CD8-positive, alpha-beta memory T cell (primary cell): ENCODE data around the gene RTN4IP1. TPM values are rescaled to one million over a fixed set of nuclear protein-coding genes. Genes with fewer than 3 reads are reported as not detected.
"Not testable (repeated sequence)": the region's sequence is repeated elsewhere in the genome, so short reads cannot be mapped to it uniquely, and the experiment has no call there.

Source experiments
- CTCF ChIA-PET: fragments of 350-600 bp; sonication (Branson Sonifier 250); formaldehyde crosslinking; loops from one replicate; lab custom pipeline; 2021; ENCODE audit warnings: antibody characterized with exemption; lab: Charles Lee
- POLR2A ChIA-PET: fragments of 350-600 bp; sonication (Branson Sonifier 250); formaldehyde crosslinking; loops from one replicate; lab custom pipeline; 2021; ENCODE audit warnings: antibody characterized with exemption; lab: Charles Lee
- DNase-seq, 5 donors: peaks; one replicate each; pipeline versions ENCODE4 v3.0.0 to v3.0.0-alpha.2; 2020 to 2022; ENCODE audit warnings: mixed read lengths in 1 of 5
- H3K27ac ChIP-seq: one replicate; pipeline ENCODE4 v1.7.0; 2013; ENCODE audit warnings: low read depth, mild to moderate bottlenecking, low read length, moderate library complexity
- H3K27me3 ChIP-seq: 2 replicates; pipeline ENCODE4 v1.7.0; 2013; ENCODE audit warnings: low read length, mild to moderate bottlenecking; ENCODE audit not compliant: insufficient read depth, poor library complexity, severe bottlenecking
- H3K36me3 ChIP-seq: 2 replicates; pipeline ENCODE4 v1.7.0; 2013; ENCODE audit warnings: mild to moderate bottlenecking, low read length, moderate library complexity; ENCODE audit not compliant: insufficient read depth
- H3K4me1 ChIP-seq: 2 replicates; pipeline ENCODE4 v1.7.0; 2013; ENCODE audit warnings: mild to moderate bottlenecking, low read length, moderate library complexity; ENCODE audit not compliant: insufficient read depth
- H3K4me3 ChIP-seq: 2 replicates; pipeline ENCODE4 v1.7.0; 2013; ENCODE audit warnings: mild to moderate bottlenecking, low read length
- H3K9me3 ChIP-seq: 2 replicates; pipeline ENCODE4 v1.7.0; 2013; ENCODE audit warnings: mild to moderate bottlenecking, low read length
- H3K27ac Mint-ChIP-seq, 8 donors: one replicate each; pipeline ENCODE4 v1.8.0; 2020 to 2021; ENCODE audit warnings: mixed read lengths in 8 of 8, mild to moderate bottlenecking in 6 of 8, inconsistent platforms in 3 of 8, moderate library complexity in 3 of 8
- H3K27me3 Mint-ChIP-seq, 2 donors: one replicate each; pipeline ENCODE4 v1.8.0; 2020 to 2021; ENCODE audit warnings: mixed read lengths in 2 of 2, mild to moderate bottlenecking in 1 of 2, moderate library complexity in 1 of 2
- H3K36me3 Mint-ChIP-seq, 3 donors: one replicate each; pipeline ENCODE4 v1.8.0; 2020 to 2021; ENCODE audit warnings: mixed read lengths in 3 of 3, inconsistent platforms in 1 of 3, mild to moderate bottlenecking in 1 of 3
- H3K4me1 Mint-ChIP-seq, 3 donors: one replicate each; pipeline ENCODE4 v1.8.0; 2020 to 2021; ENCODE audit warnings: mixed read lengths in 3 of 3, inconsistent platforms in 1 of 3, mild to moderate bottlenecking in 1 of 3
- H3K4me3 Mint-ChIP-seq, 7 donors: one replicate each; pipeline ENCODE4 v1.8.0; 2020 to 2021; ENCODE audit warnings: mixed read lengths in 7 of 7, mild to moderate bottlenecking in 6 of 7, moderate library complexity in 4 of 7, inconsistent platforms in 2 of 7
- H3K9me3 Mint-ChIP-seq, 5 donors: one replicate each; pipeline ENCODE4 v1.8.0; 2020 to 2022; ENCODE audit warnings: mixed read lengths in 5 of 5, mild to moderate bottlenecking in 3 of 5, moderate library complexity in 2 of 5, inconsistent platforms in 1 of 5
- polyA plus RNA-seq: library from polyadenylated mRNA; unstranded; fragments of 300-500 nt; fragmentation: Illumina TruSeq; gene quantifications from one replicate; pipeline ENCODE4 v1.2.3, GENCODE V29; 2021
- total RNA-seq, 2 experiments: library from RNA; stranded (reverse); gene quantifications; one replicate each; pipeline ENCODE4 v1.2.3, GENCODE V29; 2021

The RTN4IP1 gene
- total and polyA plus RNA-seq, 3 experiments from 2014 or later = 7.2 to 10.3 (median 9.5) TPM

DNA sequence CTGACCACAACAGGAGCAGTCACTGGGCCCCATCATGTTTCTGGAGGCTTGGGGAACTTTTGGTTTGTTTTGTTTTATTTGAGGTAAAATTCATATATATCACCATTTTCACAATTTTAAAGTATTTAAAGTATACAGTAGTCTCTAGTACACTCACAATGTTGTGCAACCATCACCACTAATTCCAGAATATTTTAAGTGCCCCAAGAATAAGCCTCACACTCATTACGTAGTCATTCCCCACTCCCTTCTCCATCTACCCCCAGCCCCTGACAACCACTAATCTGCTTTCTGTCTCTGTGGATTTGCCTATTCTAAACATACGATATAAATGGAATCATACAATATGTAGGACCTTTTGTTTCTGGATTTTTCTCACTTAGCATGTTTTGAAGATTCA is 29.0 kb downstream of the RTN4IP1 start:
- Histone ChIP-seq H3K4me1 (no peaks in the 10 kb centered on the region), H3K9me3 (no peaks in the 10 kb centered on the region), H3K27me3 (no peaks in the 10 kb centered on the region), H3K36me3 (no peaks in the 10 kb centered on the region), H3K4me3 (no peak overlapping the region), H3K27ac (no peak overlapping the region)
- no peaks in the 10 kb centered on the region for H3K4me1 Mint-ChIP-seq
- H3K36me3 Mint-ChIP-seq = peaks cover 23 to 42% (median 24%) of the 10 kb centered on the region in 3 donors
- H3K27me3 Mint-ChIP-seq = no peaks in the 10 kb centered on the region
- POLR2A ChIA-PET = no interaction called here
- DNase-seq = no peak
- no peak overlapping the region for H3K27ac Mint-ChIP-seq
- CTCF ChIA-PET = no interaction called here
- no peak overlapping the region for H3K4me3 Mint-ChIP-seq
- H3K9me3 Mint-ChIP-seq = peaks cover 0 to 4% (median 2%) of the 10 kb centered on the region in 5 donors

DNA sequence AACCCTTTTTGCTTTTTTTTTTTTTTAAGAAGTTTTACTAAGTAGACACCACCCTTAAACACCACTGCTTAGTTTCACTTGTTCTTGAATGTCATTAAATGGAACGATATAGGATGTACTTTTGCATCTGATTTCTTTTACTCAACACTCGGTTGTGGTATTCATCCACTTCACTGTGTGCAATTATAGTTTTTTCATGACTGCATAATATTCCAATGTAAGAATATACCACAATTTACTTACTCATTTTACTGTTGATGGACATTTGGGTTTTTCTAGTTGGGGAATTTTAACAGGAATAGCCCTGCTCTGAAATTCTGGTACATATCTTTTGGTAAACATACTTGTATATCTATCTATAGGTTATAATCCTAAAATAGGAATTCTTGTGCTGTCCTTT is 29.9 kb downstream of the RTN4IP1 start:
- Histone ChIP-seq H3K36me3 (no peaks in the 10 kb centered on the region), H3K27ac (no peak overlapping the region), H3K9me3 (no peaks in the 10 kb centered on the region), H3K4me1 (no peaks in the 10 kb centered on the region), H3K4me3 (no peak overlapping the region), H3K27me3 (no peaks in the 10 kb centered on the region)
- H3K4me1 Mint-ChIP-seq = no peaks in the 10 kb centered on the region
- no peak overlapping the region for H3K4me3 Mint-ChIP-seq
- peaks cover 19 to 38% (median 23%) of the 10 kb centered on the region in 3 donors for H3K36me3 Mint-ChIP-seq
- ChIA-PET POLR2A (no interaction called here), CTCF (no interaction called here)
- no peak overlapping the region for H3K27ac Mint-ChIP-seq
- H3K9me3 Mint-ChIP-seq = peaks cover 0 to 4% (median 2%) of the 10 kb centered on the region in 5 donors
- H3K27me3 Mint-ChIP-seq = no peaks in the 10 kb centered on the region
- no peak for DNase-seq

DNA sequence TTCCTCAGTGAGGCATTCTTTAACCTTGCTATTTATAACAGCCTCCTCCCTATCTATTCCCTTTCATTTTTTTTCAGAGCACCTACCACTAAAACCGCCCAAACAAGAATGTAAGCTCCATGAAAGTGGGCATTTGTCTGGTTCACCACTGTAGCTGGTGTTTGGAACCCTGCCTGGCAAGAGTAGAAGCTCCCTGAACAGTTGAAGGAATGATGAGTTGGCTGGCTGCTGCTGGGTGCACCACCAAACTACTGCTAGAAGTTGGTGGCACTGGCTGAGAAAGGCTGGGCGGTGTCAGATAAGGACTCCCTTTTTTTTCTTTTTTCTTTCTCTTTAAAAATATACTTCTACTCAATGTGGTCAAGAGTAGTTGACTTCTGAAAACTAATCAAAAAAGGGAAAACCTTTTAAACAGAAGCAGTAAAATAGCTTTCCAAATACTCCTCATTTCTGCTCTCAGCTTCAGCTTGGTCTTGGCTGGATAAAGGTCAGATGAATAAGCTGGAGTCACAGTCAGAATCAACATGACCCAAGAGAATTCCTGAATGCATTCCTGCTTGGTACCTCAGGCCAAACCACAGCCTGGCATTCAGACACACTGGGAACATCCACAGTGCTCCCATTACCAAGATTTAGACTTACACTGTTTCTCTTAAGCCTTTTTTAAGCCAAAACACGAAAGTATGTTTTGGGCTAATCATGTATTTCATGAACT is 38.0 kb downstream of the RTN4IP1 start:
- no peaks in the 10 kb centered on the region for H3K4me1 Mint-ChIP-seq
- H3K27ac ChIP-seq = no peak overlapping the region
- H3K36me3 Mint-ChIP-seq = peaks cover 12 to 47% (median 21%) of the 10 kb centered on the region in 3 donors
- ChIA-PET POLR2A (no interaction called here), CTCF (no interaction called here)
- no peaks in the 10 kb centered on the region for H3K27me3 Mint-ChIP-seq
- no peaks in the 10 kb centered on the region for H3K27me3 ChIP-seq
- H3K4me1 ChIP-seq = no peaks in the 10 kb centered on the region
- no peak overlapping the region for H3K4me3 Mint-ChIP-seq
- no peaks in the 10 kb centered on the region for H3K9me3 Mint-ChIP-seq
- peaks cover 3% of the 10 kb centered on the region for H3K36me3 ChIP-seq
- no peaks in the 10 kb centered on the region for H3K9me3 ChIP-seq
- no peak for DNase-seq
- H3K27ac Mint-ChIP-seq = no peak overlapping the region
- H3K4me3 ChIP-seq = no peak overlapping the region

DNA sequence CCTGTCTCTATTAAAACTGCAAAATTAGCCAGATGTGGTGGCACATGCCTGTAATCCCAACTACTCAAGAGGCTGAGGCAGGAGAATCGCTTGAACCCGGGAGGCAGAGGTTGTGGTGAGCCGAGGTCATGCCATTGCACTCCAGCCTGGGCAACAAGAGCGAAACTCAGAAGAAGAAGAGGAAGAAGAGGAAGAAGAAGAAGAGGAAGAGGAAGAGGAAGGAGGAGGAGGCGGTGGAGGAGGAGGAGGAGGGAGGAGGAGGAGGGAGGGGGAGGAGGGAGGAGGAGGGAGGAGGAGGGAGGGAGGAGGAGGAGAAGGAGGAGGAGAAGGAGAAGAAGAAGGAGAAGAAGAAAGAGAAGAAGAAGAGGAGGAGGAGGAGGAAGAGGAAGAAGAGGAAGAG is 40.4 kb downstream of the RTN4IP1 start:
- H3K4me1 Mint-ChIP-seq, H3K27me3 Mint-ChIP-seq, H3K27ac Mint-ChIP-seq, H3K4me1 ChIP-seq, H3K27me3 ChIP-seq, H3K36me3 ChIP-seq, DNase-seq, H3K9me3 Mint-ChIP-seq, CTCF ChIA-PET, H3K4me3 Mint-ChIP-seq, H3K4me3 ChIP-seq, POLR2A ChIA-PET, H3K9me3 ChIP-seq, H3K27ac ChIP-seq: not testable (repeated sequence)
- H3K36me3 Mint-ChIP-seq = peaks cover 12 to 67% (median 28%) of the 10 kb centered on the region in 3 donors

DNA sequence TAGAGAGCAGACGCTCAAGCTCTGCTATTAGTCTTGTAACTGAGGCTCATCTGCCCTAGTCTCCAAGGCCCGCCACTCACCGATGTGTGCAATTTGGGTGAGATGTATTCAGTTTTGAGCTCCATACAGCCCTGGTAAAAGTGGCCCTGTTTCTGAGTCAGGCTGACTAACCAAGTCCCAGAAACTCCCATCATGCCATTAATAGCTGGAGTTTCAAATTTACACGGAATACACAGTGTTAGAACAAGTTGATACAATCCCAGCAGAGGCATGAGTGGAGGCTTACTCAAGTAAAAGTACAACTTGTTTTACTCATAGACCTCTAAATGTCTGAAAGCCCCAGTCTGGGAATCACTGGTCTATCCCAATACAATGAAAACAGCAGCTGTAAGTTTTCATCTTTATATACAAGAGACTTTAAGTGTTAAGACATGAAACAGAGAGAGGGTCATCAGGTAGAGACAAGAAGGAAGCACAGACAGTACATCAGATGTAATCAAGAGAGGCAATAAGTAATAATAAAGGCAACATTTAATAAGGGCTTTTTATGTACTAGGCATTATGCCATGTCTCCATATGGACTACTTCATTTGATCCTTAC is 42.4 kb downstream of the RTN4IP1 start:
- Mint-ChIP-seq H3K27me3 (no peaks in the 10 kb centered on the region), H3K36me3 (peaks cover 9 to 82% (median 31%) of the 10 kb centered on the region in 3 donors), H3K4me1 (no peaks in the 10 kb centered on the region), H3K9me3 (no peaks in the 10 kb centered on the region), H3K4me3 (no peak overlapping the region), H3K27ac (no peak overlapping the region)
- no peak overlapping the region for H3K4me3 ChIP-seq
- no peak overlapping the region for H3K27ac ChIP-seq
- H3K27me3 ChIP-seq = no peaks in the 10 kb centered on the region
- H3K36me3 ChIP-seq = peaks cover 3% of the 10 kb centered on the region
- CTCF ChIA-PET = no interaction called here
- H3K9me3 ChIP-seq = no peaks in the 10 kb centered on the region
- H3K4me1 ChIP-seq = no peaks in the 10 kb centered on the region
- POLR2A ChIA-PET = no interaction called here
- no peak for DNase-seq

DNA sequence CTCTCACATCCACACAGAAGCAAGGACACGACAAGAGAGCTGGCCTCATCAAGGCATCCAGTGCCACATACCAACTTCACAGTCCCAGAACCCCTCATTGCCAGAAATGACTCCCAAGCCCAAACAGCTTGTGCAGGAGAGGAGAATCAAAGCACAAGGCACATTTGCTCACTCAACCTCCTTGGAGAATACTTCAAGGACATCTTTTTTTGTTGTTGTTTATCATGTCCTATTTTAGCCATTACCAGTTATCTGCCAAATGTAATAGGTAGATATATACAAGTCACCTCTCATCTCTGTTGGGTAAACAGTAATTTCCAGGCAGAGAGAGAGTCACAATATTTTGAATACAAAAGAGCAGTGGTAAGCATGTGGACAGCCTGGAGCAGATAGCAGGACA is 47.8 kb downstream of the RTN4IP1 start:
- no peaks in the 10 kb centered on the region for H3K27me3 ChIP-seq
- ChIA-PET CTCF (interaction anchor here (1.3 to 1.5 kb wide), 2 partner anchors 9 to 242 kb away, joined by 3 read pairs; no protein-coding TSS in a partner anchor), POLR2A (no interaction called here)
- no peak overlapping the region for H3K27ac ChIP-seq
- no peaks in the 10 kb centered on the region for H3K4me1 ChIP-seq
- no peaks in the 10 kb centered on the region for H3K27me3 Mint-ChIP-seq
- no peaks in the 10 kb centered on the region for H3K9me3 ChIP-seq
- H3K36me3 Mint-ChIP-seq = peaks cover 0 to 72% (median 24%) of the 10 kb centered on the region in 3 donors
- H3K9me3 Mint-ChIP-seq = no peaks in the 10 kb centered on the region
- H3K4me3 Mint-ChIP-seq = no peak overlapping the region
- DNase-seq = no peak
- no peak overlapping the region for H3K4me3 ChIP-seq
- H3K27ac Mint-ChIP-seq = peak overlapping the region in 2 of 8 donors; percentile 52 to 92
- H3K36me3 ChIP-seq = no peaks in the 10 kb centered on the region
- no peaks in the 10 kb centered on the region for H3K4me1 Mint-ChIP-seq

DNA sequence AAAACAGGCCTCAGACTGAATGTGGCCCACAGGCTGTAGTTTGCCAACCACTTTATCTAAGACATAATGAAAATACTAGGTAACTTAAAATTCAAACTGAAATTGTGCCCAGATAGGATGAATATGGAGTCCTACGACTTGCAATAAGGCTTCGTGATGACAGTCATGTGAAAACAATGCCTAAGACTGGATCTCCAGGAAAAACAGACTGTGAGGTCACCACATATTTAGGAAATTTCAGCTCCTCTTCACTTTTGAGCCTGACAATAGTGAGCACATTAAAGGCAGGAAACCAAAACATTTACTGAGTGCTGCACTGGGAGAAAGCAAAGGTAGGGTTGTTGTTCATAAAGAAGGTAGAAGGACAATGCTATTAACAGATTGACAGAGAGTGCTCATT is 50.0 kb downstream of the RTN4IP1 start:
- no peaks in the 10 kb centered on the region for H3K27me3 ChIP-seq
- ChIA-PET CTCF (interaction anchor here (0.9 kb wide), 1 partner anchor 9 kb away, joined by 3 read pairs; no protein-coding TSS in a partner anchor), POLR2A (no interaction called here)
- H3K4me3 ChIP-seq = no peak overlapping the region
- no peaks in the 10 kb centered on the region for H3K4me1 ChIP-seq
- Mint-ChIP-seq H3K4me3 (no peak overlapping the region), H3K27ac (no peak overlapping the region), H3K4me1 (no peaks in the 10 kb centered on the region), H3K27me3 (no peaks in the 10 kb centered on the region), H3K9me3 (no peaks in the 10 kb centered on the region), H3K36me3 (peaks cover 0 to 63% (median 20%) of the 10 kb centered on the region in 3 donors)
- H3K36me3 ChIP-seq = no peaks in the 10 kb centered on the region
- no peak for DNase-seq
- H3K27ac ChIP-seq = no peak overlapping the region
- H3K9me3 ChIP-seq = no peaks in the 10 kb centered on the region

DNA sequence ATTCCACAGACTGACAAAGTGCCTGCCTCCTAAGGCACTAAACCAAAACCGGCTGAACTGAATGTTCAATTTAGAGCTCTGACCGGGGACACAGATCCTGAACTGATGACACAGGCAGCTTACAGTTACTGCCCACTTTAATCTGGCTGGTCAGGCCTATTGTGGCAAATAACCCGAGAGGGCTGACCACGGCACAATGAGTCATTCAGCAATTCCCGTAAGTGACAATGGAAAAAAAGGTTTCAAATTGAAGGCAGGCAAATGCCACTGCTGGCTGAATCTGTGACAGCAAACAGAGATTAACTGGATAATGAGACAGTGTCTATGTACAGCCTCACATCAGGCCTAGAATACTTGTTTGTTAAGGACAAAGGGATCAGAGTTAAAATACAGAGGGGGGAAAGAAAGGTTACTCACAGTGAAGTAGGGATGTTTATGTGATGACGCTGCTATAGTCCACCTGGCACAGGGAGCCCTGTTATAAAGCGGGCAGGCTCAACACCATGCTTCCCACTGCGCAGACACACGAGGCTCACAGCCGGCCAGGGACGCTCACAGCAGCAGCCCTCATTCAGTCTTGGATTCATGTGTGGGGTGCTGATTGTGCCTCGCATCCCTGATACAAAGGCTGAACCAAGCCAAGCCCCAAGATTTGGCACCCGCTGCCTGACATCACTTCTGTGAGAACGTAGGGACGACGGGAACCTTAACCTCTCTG is 54.4 kb downstream of the RTN4IP1 start:
- CTCF ChIA-PET = no interaction called here
- Mint-ChIP-seq H3K27me3 (no peaks in the 10 kb centered on the region), H3K4me1 (no peaks in the 10 kb centered on the region)

More for the DNA sequence above, 54.4 kb downstream of the RTN4IP1 start:
- Mint-ChIP-seq H3K27ac (peak overlapping the region in 2 of 8 donors; percentile 61 to 82), H3K4me3 (no peak overlapping the region), H3K36me3 (peaks cover 5 to 60% (median 12%) of the 10 kb centered on the region in 3 donors), H3K9me3 (no peaks in the 10 kb centered on the region)
- H3K4me3 ChIP-seq = no peak overlapping the region
- DNase-seq = no peak
- no peaks in the 10 kb centered on the region for H3K4me1 ChIP-seq
- H3K9me3 ChIP-seq = no peaks in the 10 kb centered on the region
- H3K36me3 ChIP-seq = peaks cover under 1% of the 10 kb centered on the region
- POLR2A ChIA-PET = no interaction called here
- no peak overlapping the region for H3K27ac ChIP-seq
- H3K27me3 ChIP-seq = no peaks in the 10 kb centered on the region
